ENCODE results near the gene TAS1R3. TPM values are rescaled to one million over a fixed set of nuclear protein-coding genes. Genes with fewer than 3 reads are reported as not detected.

TAS1R3 gene
- total and polyA plus RNA-seq, 12 donors = 0.16 to 3.1 (median 0.37) TPM

GRCh38 chr1:1306070-1306660 lies 24.9 kb upstream of the TAS1R3 start:
- Histone ChIP-seq H3K27ac (peak overlapping the region in 9 of 10 donors; percentile 63 to 100 (median 82)), H3K9me3 (no peaks in the 10 kb centered on the region), H3K27me3 (no peaks in the 10 kb centered on the region), H3K4me1 (peaks cover 27 to 54% (median 50%) of the 10 kb centered on the region in 9 donors), H3K4me3 (peak overlapping the region in 9 of 10 donors; percentile 75 to 99 (median 83)), H3K36me3 (peaks cover 0 to 16% (median 4%) of the 10 kb centered on the region in 9 donors)
- TF ChIP-seq CTCF (IDR thresholded peaks at IDR 0.05) = peak in 2 of 9 donors; percentile 5 to 6
- intact Hi-C loops (cut with DNase I) = loop anchor here in 2 of 10 donors (5.0 kb wide), 1 partner anchor 41 kb away; the partner anchor contains the start of gene DVL1 (in 2 of the 2)
- no peak for ATAC-seq
- no peak for DNase-seq
- 26 to 50% methylated on average over 11 of the region's 11 CpGs for WGBS, 2 donors

- H3K4me3 ChIP-seq = peak overlapping the region; percentile 47 to 99 (median 82)
- no peak for TF ChIP-seq CTCF (IDR thresholded peaks at IDR 0.05)
- H3K4me1 ChIP-seq = peaks cover 27 to 54% (median 50%) of the 10 kb centered on the region in 9 donors
- peaks cover 0 to 22% (median 9%) of the 10 kb centered on the region in 9 donors for H3K36me3 ChIP-seq
- H3K27me3 ChIP-seq = no peaks in the 10 kb centered on the region
- WGBS, 2 donors = 34 to 38% methylated on average over 27 of the region's 27 CpGs
- no peak for DNase-seq
- ATAC-seq = no peak
- no peaks in the 10 kb centered on the region for H3K9me3 ChIP-seq
- H3K27ac ChIP-seq = peak overlapping the region in 8 of 10 donors; percentile 93 to 100 (median 98)
- intact Hi-C loops (cut with DNase I) = loop anchor here in 2 of 10 donors (5.0 kb wide), 1 partner anchor 41 kb away; the partner anchor contains the start of gene DVL1 (in 2 of the 2)
Measured at GRCh38 chr1:1306661-1307260, 24.3 kb upstream of the TAS1R3 start.

GRCh38 chr1:1307261-1307922 lies 23.7 kb upstream of the TAS1R3 start:
- intact Hi-C loops (cut with DNase I) = loop anchor here in 2 of 10 donors (5.0 kb wide), 1 partner anchor 40 kb away; the partner anchor contains the start of gene DVL1 (in 2 of the 2)
- Histone ChIP-seq H3K36me3 (peaks cover 0 to 28% (median 12%) of the 10 kb centered on the region in 9 donors), H3K27ac (peak overlapping the region; percentile 93 to 100 (median 98)), H3K27me3 (no peaks in the 10 kb centered on the region), H3K4me1 (peaks cover 27 to 54% (median 50%) of the 10 kb centered on the region in 9 donors), H3K9me3 (no peaks in the 10 kb centered on the region), H3K4me3 (peak overlapping the region; percentile 47 to 99 (median 82))
- DNase-seq (peak; percentile 48 to 59), ATAC-seq (peak in 2 of 8 donors; percentile 0 to 2)
- WGBS, 2 donors = 1% methylated on average over 48 to 83 of the region's 83 CpGs
- TF ChIP-seq CTCF (IDR thresholded peaks at IDR 0.05) = no peak
